IMR-90 (cell line): ENCODE results near the gene TSC2. TPM values are rescaled to one million over a fixed set of nuclear protein-coding genes. Genes with fewer than 3 reads are reported as not detected.

Source experiments
- ATAC-seq: fragments of 200-7000 bp; cut with Tn5 transposase; 2 replicates; pipeline ENCODE4 v1.9.1; 2020; ENCODE audit warnings: low read depth, mild to moderate bottlenecking, moderate library complexity
- BruUV-seq: library from RNA; stranded (reverse); fragments of 400-500 nt; replicated peaks from 2 replicates; lab custom pipeline; 2021; lab: Mats Ljungman, UMichigan
- CTCF ChIA-PET: fragments of 300-600 bp; formaldehyde crosslinking; extraction: SDS; loops from one replicate; lab custom pipeline; 2021; ENCODE audit warnings: antibody characterized with exemption; lab: Yijun Ruan, JAX
- POLR2A ChIA-PET: fragments of 300-600 bp; sonication (Branson Sonifier 250); formaldehyde crosslinking; loops from one replicate; lab custom pipeline; 2022; ENCODE audit warnings: antibody characterized with exemption; ENCODE audit not compliant: unreplicated experiment; lab: Charles Lee
- DNase-seq: peaks from one replicate; pipeline ENCODE4 v3.0.0; 2013
- H2AFZ ChIP-seq: replicated peaks from 2 replicates; pipeline ENCODE3; 2013; ENCODE audit warnings: low read length, mild to moderate bottlenecking; ENCODE audit not compliant: poor library complexity
- H2AK5ac ChIP-seq: 2 replicates; pipeline ENCODE4 v1.6.1; 2013; ENCODE audit warnings: low read depth, low read length, inconsistent platforms
- H2AK9ac ChIP-seq: replicated peaks from 2 replicates; pipeline ENCODE3; 2013; ENCODE audit warnings: mild to moderate bottlenecking, low read depth, low read length, moderate library complexity; ENCODE audit not compliant: poor library complexity
- H2BK120ac ChIP-seq: 2 replicates; pipeline ENCODE4 v1.6.1; 2013; ENCODE audit warnings: low read depth, low read length, inconsistent platforms
- H2BK15ac ChIP-seq: 3 replicates; pipeline ENCODE4 v1.6.1; 2013; ENCODE audit warnings: low read depth, low read length, inconsistent platforms
- H2BK20ac ChIP-seq: 2 replicates; pipeline ENCODE4 v1.6.1; 2013; ENCODE audit warnings: low read depth, mild to moderate bottlenecking, inconsistent platforms, low read length, moderate library complexity
- H2BK5ac ChIP-seq: 2 replicates; pipeline ENCODE4 v1.6.1; 2013; ENCODE audit warnings: mild to moderate bottlenecking, low read depth, low read length, inconsistent platforms; ENCODE audit not compliant: poor library complexity, severe bottlenecking
- H3K14ac ChIP-seq: replicated peaks from 2 replicates; pipeline ENCODE4 v1.6.1; 2013; ENCODE audit warnings: low read depth, low read length, inconsistent platforms
- H3K18ac ChIP-seq: 2 replicates; pipeline ENCODE4 v1.6.1; 2013; ENCODE audit warnings: low read depth, low read length, control low read depth
- H3K23ac ChIP-seq: 2 replicates; pipeline ENCODE4 v1.6.1; 2013; ENCODE audit warnings: low read depth, low read length, inconsistent platforms
- H3K27ac ChIP-seq: 2 replicates; pipeline ENCODE4 v1.5.1; 2013; ENCODE audit warnings: mild to moderate bottlenecking, control low read depth, low read length; ENCODE audit not compliant: insufficient read depth
- H3K27me3 ChIP-seq: 2 replicates; pipeline ENCODE4 v1.6.1; 2013; ENCODE audit warnings: low read length; ENCODE audit not compliant: control insufficient read depth, insufficient read depth
- H3K36me3 ChIP-seq: 2 replicates; pipeline ENCODE4 v1.6.1; 2013; ENCODE audit warnings: low read length, mixed read lengths; ENCODE audit not compliant: control insufficient read depth, insufficient read depth
- H3K4ac ChIP-seq: 2 replicates; pipeline ENCODE4 v1.6.1; 2013; ENCODE audit warnings: low read depth, low read length, inconsistent platforms
- H3K4me1 ChIP-seq: 2 replicates; pipeline ENCODE4 v1.6.1; 2013; ENCODE audit warnings: low read length, mixed read lengths; ENCODE audit not compliant: control insufficient read depth, insufficient read depth
- H3K4me2 ChIP-seq: 2 replicates; pipeline ENCODE4 v1.6.1; 2013; ENCODE audit warnings: low read depth, mild to moderate bottlenecking, control low read depth, low read length, moderate library complexity
- H3K4me3 ChIP-seq: 2 replicates; pipeline ENCODE4 v1.5.1; 2013; ENCODE audit warnings: low read depth, mild to moderate bottlenecking, control low read depth, low read length, moderate library complexity; ENCODE audit not compliant: insufficient read depth
- H3K56ac ChIP-seq: 2 replicates; pipeline ENCODE4 v1.6.1; 2013; ENCODE audit warnings: low read length, inconsistent platforms; ENCODE audit not compliant: insufficient read depth; ENCODE audit errors: extremely low read depth
- H3K79me1 ChIP-seq, 2 experiments: 2 replicates each; pipeline ENCODE4 v1.6.1; 2013; ENCODE audit warnings: low read length in 2 of 2, inconsistent platforms in 1 of 2, low read depth in 1 of 2
- H3K9ac ChIP-seq: 2 replicates; pipeline ENCODE4 v1.6.1; 2013; ENCODE audit warnings: low read depth, low read length, control low read depth
- H3K9me1 ChIP-seq: 2 replicates; pipeline ENCODE4 v1.6.1; 2013; ENCODE audit warnings: low read length, inconsistent platforms; ENCODE audit not compliant: insufficient read depth
- H3K9me3 ChIP-seq: 2 replicates; pipeline ENCODE4 v1.6.1; 2013; ENCODE audit warnings: low read length; ENCODE audit not compliant: control insufficient read depth, insufficient read depth
- H4K20me1 ChIP-seq: 2 replicates; pipeline ENCODE4 v1.6.1; 2013; ENCODE audit warnings: low read length, inconsistent platforms; ENCODE audit not compliant: insufficient read depth
- H4K5ac ChIP-seq: 2 replicates; pipeline ENCODE4 v1.6.1; 2013; ENCODE audit warnings: mild to moderate bottlenecking, low read depth, low read length, control low read depth
- H4K8ac ChIP-seq, 2 experiments: 2 replicates each; pipeline ENCODE4 v1.6.1; 2013; ENCODE audit warnings: low read depth in 2 of 2, low read length in 2 of 2, control low read depth in 1 of 2, inconsistent platforms in 1 of 2
- H4K91ac ChIP-seq: 2 replicates; pipeline ENCODE4 v1.6.1; 2013; ENCODE audit warnings: low read depth, low read length, inconsistent platforms; ENCODE audit not compliant: insufficient read depth
- CEBPB ChIP-seq: IDR thresholded peaks from 2 replicates; pipeline ENCODE4 v1.6.1; 2012; ENCODE audit warnings: low read depth, low read length, improper control_type of control experiment
- WGBS, 2 experiments: methylation state at CpG; one replicate each; pipeline versions ENCODE4 v1.1.5 to v1.1.7; 2013; ENCODE audit warnings: missing lambda C conversion rate in 2 of 2; ENCODE audit not compliant: insufficient read length in 1 of 2; ENCODE audit errors: extremely low coverage in 2 of 2; 5-methylcytosine and 5-hydroxymethylcytosine counted together
- dilution Hi-C: fragments of 300-500 bp; cut with HindIII; formaldehyde crosslinking; loops from one replicate; pipeline ENCODE4 v1.14.3; 2018; ENCODE audit warnings: low sequenced_read_pairs; ENCODE audit not compliant: unreplicated experiment
- in situ Hi-C: fragments of 300-500 bp; cut with MboI; formaldehyde crosslinking; loops from 3 replicates; pipeline ENCODE4 v1.14.3; 2019; ENCODE audit warnings: low sequenced_read_pairs, inconsistent platforms, mixed read lengths
- intact Hi-C: fragments of 100-400 bp; cut with micrococcal nuclease; formaldehyde crosslinking; loops from 2 replicates; pipeline ENCODE4 v1.10.0; 2022
- polyA plus RNA-seq, 3 experiments: library from polyadenylated mRNA; depleted of rRNA; stranded (reverse); fragments of >200 nt; gene quantifications; 2 replicates each; pipeline ENCODE4 v1.2.3, GENCODE V29; 2012; ENCODE audit warnings: low replicate concordance in 1 of 3
- total RNA-seq: library from RNA; depleted of rRNA; stranded (reverse); fragments of >200 nt; gene quantifications from 2 replicates; pipeline ENCODE4 v1.2.3, GENCODE V29; 2012
- TF ChIP-seq, protein P1 (sequence below): fragments of 150-350 bp; IDR thresholded peaks from 2 replicates; pipeline ENCODE4 v1.6.1; 2016; ENCODE audit warnings: low read depth, mild to moderate bottlenecking, low read length, moderate library complexity, borderline replicate concordance

The TSC2 gene
- total and polyA plus RNA-seq, 2 of the 4 experiments (the other 2 are of a cell fraction) = 31.4 to 88.6 TPM

GRCh38 chr16:2015117-2015946 lies 32.5 kb upstream of the TSC2 start:
- peak; percentile 56; the same call in 1 of the 2 replicates for TF ChIP-seq CEBPB
- TF ChIP-seq, protein P1, sequence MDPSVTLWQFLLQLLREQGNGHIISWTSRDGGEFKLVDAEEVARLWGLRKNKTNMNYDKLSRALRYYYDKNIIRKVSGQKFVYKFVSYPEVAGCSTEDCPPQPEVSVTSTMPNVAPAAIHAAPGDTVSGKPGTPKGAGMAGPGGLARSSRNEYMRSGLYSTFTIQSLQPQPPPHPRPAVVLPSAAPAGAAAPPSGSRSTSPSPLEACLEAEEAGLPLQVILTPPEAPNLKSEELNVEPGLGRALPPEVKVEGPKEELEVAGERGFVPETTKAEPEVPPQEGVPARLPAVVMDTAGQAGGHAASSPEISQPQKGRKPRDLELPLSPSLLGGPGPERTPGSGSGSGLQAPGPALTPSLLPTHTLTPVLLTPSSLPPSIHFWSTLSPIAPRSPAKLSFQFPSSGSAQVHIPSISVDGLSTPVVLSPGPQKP = no peak
- H3K79me1 ChIP-seq = peaks cover 4 to 7% of the 10 kb centered on the region in 2 experiments; a peak in 3 of 4 replicates
- H3K27ac ChIP-seq = no peak overlapping the region
- WGBS, 2 experiments = 55% methylated on average over 2 of the region's 24 CpGs; no CpG with 5 or more reads in 1 of the 2 experiments
- H4K5ac ChIP-seq = no peak overlapping the region
- no peaks in the 10 kb centered on the region for H3K36me3 ChIP-seq
- H4K91ac ChIP-seq = peak overlapping the region; percentile 6; the same call in 1 of the 2 replicates
- peak overlapping the region; percentile 81 for H3K4ac ChIP-seq
- H3K4me2 ChIP-seq = no peak overlapping the region
- peaks cover 7% of the 10 kb centered on the region for H3K4me1 ChIP-seq
- peak overlapping the region; percentile 76; the same call in 1 of the 2 replicates for H3K14ac ChIP-seq
- intact Hi-C loops = no loop called here
- ChIA-PET POLR2A (no interaction called here), CTCF (no interaction called here)
- H2BK5ac ChIP-seq = no peak overlapping the region
- H4K20me1 ChIP-seq = no peaks in the 10 kb centered on the region
- ATAC-seq = peak; percentile 67
- H3K9ac ChIP-seq = no peak overlapping the region
- H2AK9ac ChIP-seq = peak overlapping the region; percentile 72
- peaks cover 6% of the 10 kb centered on the region for H3K9me1 ChIP-seq
- peak; percentile 47 for DNase-seq
- H4K8ac ChIP-seq = peak overlapping the region in 1 of 2 experiments; percentile 18; a peak in 1 of 4 replicates
- H3K56ac ChIP-seq = no peak overlapping the region
- peak overlapping the region; percentile 24; the same call in 1 of the 2 replicates for H3K18ac ChIP-seq
- no peaks in the 10 kb centered on the region for H3K9me3 ChIP-seq
- no peak overlapping the region; the same call in 2 of the 3 replicates for H2BK15ac ChIP-seq
- no peak overlapping the region; the same call in 1 of the 2 replicates for H3K23ac ChIP-seq
- peaks cover 15% of the 10 kb centered on the region; the same call in 1 of the 2 replicates for H3K27me3 ChIP-seq
- H2BK20ac ChIP-seq = no peak overlapping the region
- in situ Hi-C loops = no loop called here
- H2AK5ac ChIP-seq = peak overlapping the region; percentile 74
- dilution Hi-C loops = no loop called here
- peak overlapping the region; percentile 72 for H2AFZ ChIP-seq
- BruUV-seq = no TSS peak
- no peak overlapping the region for H3K4me3 ChIP-seq
- peak overlapping the region; percentile 14 for H2BK120ac ChIP-seq
